CD4-positive, alpha-beta T cell treated with Interleukin-6 at 100 ng/mL for 8 hours (primary cell): ENCODE measurements around the gene LRRK1.

ENCODE experiments used
- DNase-seq: peaks from one replicate; pipeline ENCODE4 v3.0.0-alpha.2; 2020; ENCODE audit warnings: mixed read lengths, low spot score

The LRRK1 gene

DNA sequence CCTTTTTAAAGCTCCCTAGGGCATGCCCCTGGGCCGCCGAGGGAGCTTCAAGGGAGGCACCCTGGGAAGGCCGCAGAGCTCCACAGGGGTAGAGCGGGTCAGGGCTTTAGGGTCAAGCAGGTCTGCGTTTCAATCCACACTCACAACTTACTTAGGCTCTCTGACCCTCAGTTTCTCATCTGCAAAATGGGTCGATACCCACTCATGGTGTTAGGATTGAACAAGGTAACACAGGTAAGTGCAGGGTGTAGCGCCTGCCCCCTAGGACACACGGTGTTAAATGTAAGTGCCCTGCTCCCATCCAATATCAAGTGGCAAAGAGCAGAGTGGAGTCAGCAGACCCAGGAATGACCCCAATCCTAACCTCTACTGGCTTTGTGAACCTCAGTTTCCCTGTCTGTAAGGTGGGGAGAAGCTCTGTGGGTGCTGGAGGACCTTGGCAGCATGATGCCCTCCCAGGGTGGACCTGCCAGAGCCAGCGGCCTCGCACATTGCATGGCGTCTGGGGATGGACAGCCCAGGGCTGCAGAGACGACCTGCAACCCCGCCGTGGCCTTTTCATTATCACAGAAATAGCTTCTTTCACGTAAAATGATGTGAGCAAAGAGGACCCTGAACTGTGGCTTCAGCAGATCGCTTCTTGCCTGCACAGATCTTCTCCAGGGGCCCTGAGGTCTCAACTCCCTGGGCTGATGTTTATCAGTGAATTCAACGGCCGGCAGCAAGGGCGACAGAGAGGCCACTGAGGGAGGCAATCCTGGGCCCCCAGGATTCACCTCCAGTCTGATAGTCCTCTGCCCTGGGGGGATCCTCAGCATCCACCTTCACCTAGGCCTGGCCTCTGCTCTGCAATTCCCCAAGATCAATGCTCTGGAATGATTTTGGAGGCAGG lies 194.2 kb downstream of the LRRK1 start:
- no peak for DNase-seq

DNA sequence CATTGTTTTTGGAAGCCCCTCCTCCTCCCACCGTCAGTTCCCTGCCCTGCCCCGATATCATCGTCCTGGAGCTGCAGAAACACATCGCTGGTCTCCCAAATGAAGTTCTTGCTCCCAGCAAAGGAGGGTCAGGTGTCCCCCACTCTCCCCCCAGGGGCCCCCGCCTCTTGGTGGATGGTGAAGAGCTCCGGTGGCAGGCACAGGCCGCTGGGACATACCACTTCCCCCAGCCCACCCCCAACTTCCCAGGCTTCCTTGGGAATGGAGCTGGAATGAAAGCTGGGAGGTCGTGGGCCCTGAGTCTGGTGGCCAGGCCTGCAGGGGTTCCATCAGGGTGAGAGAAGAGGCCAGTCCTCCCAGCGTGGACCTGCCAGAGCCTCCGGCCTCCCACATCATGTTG lies 195.0 kb downstream of the LRRK1 start:
- no peak for DNase-seq

DNA sequence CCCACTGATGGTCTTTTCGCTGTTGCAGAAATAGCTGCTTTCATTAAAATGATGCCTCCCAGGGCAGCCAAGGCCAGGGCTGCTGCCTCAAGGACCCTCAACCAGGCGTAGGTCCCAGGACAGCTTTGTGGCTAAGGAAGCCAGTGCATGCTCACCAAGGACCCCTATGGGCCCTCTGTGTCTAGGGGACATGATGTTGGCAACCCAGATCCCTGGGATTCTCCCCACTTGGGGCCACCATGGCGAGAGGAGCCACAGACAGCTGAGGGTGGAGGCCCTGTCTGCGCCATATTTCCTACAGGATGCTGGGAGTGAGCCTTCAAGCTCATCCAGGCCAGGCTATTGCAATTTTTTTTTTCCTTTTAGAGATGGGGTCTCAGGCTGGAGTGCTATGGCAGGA lies 195.5 kb downstream of the LRRK1 start:
- no peak for DNase-seq

DNA sequence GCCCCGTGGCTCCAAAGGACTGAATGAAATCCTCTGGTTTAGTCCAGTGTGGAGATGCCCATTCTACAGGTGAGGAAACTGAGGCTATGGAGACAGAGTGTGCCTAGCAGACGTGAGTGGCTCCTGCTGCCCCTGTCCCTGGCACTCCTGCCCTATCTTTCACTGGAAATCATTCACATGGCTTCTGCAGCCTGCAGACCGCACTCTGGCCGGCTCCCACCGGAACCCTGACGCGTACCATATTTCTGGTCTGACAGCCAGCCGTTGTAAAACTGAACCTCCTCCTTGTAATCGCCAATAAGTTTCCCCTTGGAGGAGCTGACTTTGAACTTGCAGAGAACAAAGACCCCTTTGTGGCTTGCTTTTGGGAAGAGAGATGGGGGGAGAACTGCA lies 196.2 kb downstream of the LRRK1 start:
- DNase-seq: no peak

DNA sequence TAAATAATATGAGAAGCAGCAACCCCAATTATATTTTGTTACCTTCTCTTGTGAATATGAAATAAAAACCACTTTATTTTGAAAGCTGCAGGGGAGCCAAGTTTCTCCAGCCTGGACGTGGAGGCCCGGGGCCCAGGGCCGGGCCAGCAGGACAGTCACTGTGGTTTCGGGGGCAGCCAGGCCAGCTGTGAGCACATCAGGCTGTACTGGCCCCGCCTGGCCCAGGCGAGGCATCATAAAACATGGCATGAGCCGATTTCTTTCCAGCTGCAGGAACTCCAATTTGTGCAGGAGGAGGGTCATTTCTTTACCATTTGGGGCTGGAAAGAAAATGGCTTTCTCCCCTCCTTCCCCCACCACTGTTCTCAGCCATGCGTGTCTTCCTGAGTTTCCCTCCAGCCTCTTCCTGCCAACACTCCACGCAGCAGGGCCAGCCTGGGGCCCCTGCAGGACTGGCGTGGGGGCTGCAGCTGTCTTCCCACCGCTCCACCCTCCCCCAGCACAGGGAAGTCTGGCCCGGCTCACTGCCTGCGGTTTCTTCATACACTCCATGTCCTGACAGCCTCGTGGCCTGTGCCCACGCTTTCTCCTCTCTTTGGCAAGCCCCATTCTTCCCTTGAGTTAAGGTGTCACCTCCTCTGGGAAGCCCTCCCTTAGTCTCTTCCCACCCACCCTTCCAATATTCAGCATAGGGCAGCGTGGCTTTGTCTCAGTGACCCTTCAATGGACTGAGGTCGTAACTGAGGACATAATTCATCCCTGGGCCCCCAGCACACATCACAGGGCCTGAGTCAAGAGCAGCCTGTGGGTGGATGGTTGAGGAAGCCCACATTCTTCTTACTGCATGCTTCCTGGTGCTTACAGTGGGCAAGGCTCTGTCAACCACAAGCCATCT lies 196.9 kb downstream of the LRRK1 start:
- DNase-seq: no peak

DNA sequence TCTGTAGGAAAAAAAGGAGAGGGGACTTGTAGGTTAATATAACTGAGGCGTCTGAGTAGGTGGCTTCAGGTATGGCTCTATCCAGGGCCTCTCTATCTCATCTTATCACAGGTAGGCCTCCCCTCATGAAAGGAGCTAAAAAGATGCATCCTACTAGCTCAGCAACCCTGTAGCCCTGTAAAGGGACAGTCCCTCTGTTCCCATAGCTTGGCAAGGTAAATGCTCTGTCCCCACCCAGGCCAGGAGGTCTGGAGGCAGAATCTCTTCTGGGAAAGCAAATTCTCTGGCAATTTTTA lies 197.5 kb downstream of the LRRK1 start:
- no peak for DNase-seq

DNA sequence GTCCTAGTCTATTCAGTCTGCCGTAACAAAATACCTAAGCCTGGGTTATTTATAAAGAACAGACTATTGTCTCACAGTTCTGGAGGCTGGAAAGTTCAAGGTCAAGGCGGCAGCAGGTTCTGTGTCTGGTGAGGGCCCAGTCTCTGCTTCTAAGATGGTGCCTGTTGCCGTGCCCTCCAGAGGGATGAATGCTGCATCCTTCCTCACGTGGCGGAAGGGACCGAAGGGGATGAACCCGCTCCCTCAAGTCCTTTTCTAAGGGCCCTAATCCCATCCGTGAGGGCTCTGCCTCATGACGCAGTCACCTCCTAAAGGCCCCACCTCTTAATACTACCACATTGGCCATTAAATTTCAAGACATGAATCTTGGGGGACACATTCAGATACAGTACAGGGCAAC lies 199.0 kb downstream of the LRRK1 start:
- DNase-seq: no peak

DNA sequence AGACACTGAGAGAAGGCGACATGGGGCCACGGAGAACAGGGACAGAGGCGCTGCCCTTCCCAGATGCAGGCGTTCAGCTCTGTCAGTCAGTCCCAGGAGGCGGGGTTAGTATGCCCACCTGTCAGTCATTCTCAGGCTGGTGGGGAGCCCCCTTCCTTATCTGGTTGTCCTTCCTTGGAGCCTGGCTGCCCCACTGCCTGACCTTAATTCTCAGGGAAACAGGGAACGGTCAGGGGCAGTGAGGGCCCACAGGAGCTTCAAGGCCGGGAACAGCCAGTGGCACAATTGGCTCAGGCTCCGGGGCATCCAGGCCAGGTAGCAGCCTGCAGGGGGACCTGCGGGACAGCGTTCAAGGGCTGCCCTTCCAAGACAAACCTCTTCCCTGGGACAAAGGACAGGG lies 199.5 kb downstream of the LRRK1 start:
- DNase-seq: no peak

DNA sequence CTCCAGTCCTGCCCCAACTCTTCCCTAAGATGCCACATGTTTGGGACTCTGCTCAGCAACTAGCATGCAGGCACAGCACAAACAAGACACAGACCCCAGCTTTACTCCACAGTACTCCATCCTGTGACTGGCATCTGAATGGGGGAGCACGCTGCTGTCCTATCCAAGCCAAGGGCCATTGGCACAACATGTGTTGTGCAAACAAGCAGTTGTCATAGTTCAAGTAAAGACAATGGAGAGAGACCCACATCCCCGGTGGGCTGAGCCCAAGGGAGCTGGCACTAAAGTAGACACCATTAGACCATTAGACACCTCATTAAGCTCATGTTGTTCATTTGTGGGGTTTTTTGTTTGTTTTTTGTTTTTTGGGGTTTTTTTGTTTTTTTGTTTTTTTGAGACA lies 200.0 kb downstream of the LRRK1 start:
- no peak for DNase-seq
